HCT116 (cell line): ENCODE results near the gene LY6G6C. TPM values are rescaled to one million over a fixed set of nuclear protein-coding genes. Genes with fewer than 3 reads are reported as not detected.

Source experiments
- ATAC-seq: fragments of 200-7000 bp; cut with Tn5 transposase; 2 replicates; pipeline ENCODE4 v1.9.1; 2020; ENCODE audit warnings: mild to moderate bottlenecking, moderate library complexity
- Bru-seq: library from RNA; stranded (reverse); fragments of 400-500 nt; gene quantifications from one replicate; lab custom pipeline; 2021; lab: Mats Ljungman, UMichigan
- BruChase-seq, 2 experiments: library from RNA; stranded (reverse); fragments of 400-500 nt; gene quantifications; one replicate each; lab custom pipeline; 2021; lab: Mats Ljungman, UMichigan
- BruUV-seq: library from RNA; stranded (reverse); fragments of 400-500 nt; replicated peaks from 2 replicates; lab custom pipeline; 2021; lab: Mats Ljungman, UMichigan
- CTCF ChIA-PET: fragments of 300-600 bp; sonication (Branson Sonifier 250); formaldehyde crosslinking; loops from one replicate; lab custom pipeline; 2021; ENCODE audit warnings: antibody characterized with exemption; lab: Charles Lee
- POLR2A ChIA-PET: fragments of 300-600, 350-600 bp; sonication (Branson Sonifier 250); formaldehyde crosslinking; loops from one replicate; lab custom pipeline; 2021; ENCODE audit warnings: antibody characterized with exemption; lab: Charles Lee
- RAD21 ChIA-PET, 2 experiments: fragments of 300-600 bp; sonication (Branson Sonifier 250); formaldehyde crosslinking; loops; one replicate each; lab custom pipeline; 2023; ENCODE audit warnings: low total read pairs in 2 of 2; ENCODE audit not compliant: uncharacterized antibody in 2 of 2, unreplicated experiment in 2 of 2, low non-redundant PET in 1 of 2; lab: Charles Lee
- DNase-seq: peaks from one replicate; pipeline ENCODE4 v3.0.0-alpha.2; 2010; ENCODE audit warnings: low read depth, low spot score
- H2AFZ ChIP-seq: fragments of 200-600 bp; shearing (Covaris generic), sonication (generic); 2 replicates; pipeline ENCODE4 v1.6.1; 2017; ENCODE audit warnings: low read depth, mixed run types, mixed read lengths, antibody characterized with exemption, low read length; ENCODE audit not compliant: poor library complexity, severe bottlenecking
- H3K27ac ChIP-seq: 2 replicates; pipeline ENCODE4 v1.5.1; 2012; ENCODE audit warnings: low read depth, low read length
- H3K27me3 ChIP-seq: fragments of 200-600 bp; sonication (generic); 2 replicates; pipeline ENCODE4 v1.6.1; 2016; ENCODE audit warnings: mixed run types, low read length, mixed read lengths; ENCODE audit not compliant: insufficient read depth
- H3K36me3 ChIP-seq, 2 experiments: fragments of 200-500 bp in 1 of 2; fragments of 200-600 bp in 1 of 2; sonication (Bioruptor generic) in 1 of 2; sonication (generic) in 1 of 2; 2 replicates each; pipeline versions ENCODE4 v1.5.1 to v1.6.1; 2014 to 2016; ENCODE audit warnings: low read length in 2 of 2, inconsistent platforms in 1 of 2, mixed read lengths in 1 of 2, mixed run types in 1 of 2; ENCODE audit not compliant: insufficient read depth in 2 of 2, control insufficient read depth in 1 of 2
- H3K4me1 ChIP-seq, 2 experiments: fragments of 200-600 bp in 1 of 2; sonication (generic) in 1 of 2; 2 replicates each; pipeline versions ENCODE4 v1.5.1 to v1.6.1; 2012 to 2017; ENCODE audit warnings: low read length in 2 of 2, inconsistent platforms in 1 of 2, mild to moderate bottlenecking in 1 of 2, mixed read lengths in 1 of 2, mixed run types in 1 of 2, moderate library complexity in 1 of 2; ENCODE audit not compliant: insufficient read depth in 2 of 2, control insufficient read depth in 1 of 2
- H3K4me2 ChIP-seq: fragments of 200-600 bp; sonication (generic); 2 replicates; pipeline ENCODE4 v1.6.1; 2017; ENCODE audit warnings: mixed run types, low read length, mixed read lengths
- H3K4me3 ChIP-seq, 2 experiments: fragments of 200-600 bp in 1 of 2; sonication (generic) in 1 of 2; replicated peaks in 1 of 2; 2 replicates each; pipeline ENCODE4 v1.5.1; 2011 to 2016; ENCODE audit warnings: low read length in 2 of 2, control low read depth in 1 of 2, low read depth in 1 of 2, mild to moderate bottlenecking in 1 of 2, mixed read lengths in 1 of 2, mixed run types in 1 of 2
- H3K79me2 ChIP-seq: fragments of 200-600 bp; sonication (generic); 2 replicates; pipeline ENCODE4 v1.6.1; 2017; ENCODE audit warnings: mild to moderate bottlenecking, mixed run types, low read length, moderate library complexity, mixed read lengths; ENCODE audit not compliant: insufficient read depth
- H3K9ac ChIP-seq: fragments of 200-600 bp; sonication (generic); 2 replicates; pipeline ENCODE4 v1.6.1; 2016; ENCODE audit warnings: low read length, mixed read lengths
- H3K9me2 ChIP-seq: fragments of 200-600 bp; sonication (generic), shearing (Covaris generic); 2 replicates; pipeline ENCODE4 v1.6.1; 2017; ENCODE audit warnings: mixed run types, mild to moderate bottlenecking, moderate library complexity; ENCODE audit not compliant: insufficient read depth
- H3K9me3 ChIP-seq, 2 experiments: fragments of 200-500 bp in 1 of 2; fragments of 200-600 bp in 1 of 2; sonication (Bioruptor generic) in 1 of 2; sonication (generic) in 1 of 2; 2 replicates each; pipeline ENCODE4 v1.6.1; 2014 to 2017; ENCODE audit warnings: low read length in 2 of 2, mixed read lengths in 2 of 2, inconsistent platforms in 1 of 2, low read depth in 1 of 2, mild to moderate bottlenecking in 1 of 2, mixed run types in 1 of 2, moderate library complexity in 1 of 2; ENCODE audit not compliant: control insufficient read depth in 1 of 2, insufficient read depth in 1 of 2
- H4K20me1 ChIP-seq: fragments of 200-600 bp; sonication (generic), shearing (Covaris generic); 2 replicates; pipeline ENCODE4 v1.6.1; 2017; ENCODE audit warnings: mixed run types, mild to moderate bottlenecking, moderate library complexity; ENCODE audit not compliant: insufficient read depth
- CBX3 ChIP-seq: IDR thresholded peaks from 2 replicates; pipeline ENCODE4 v1.6.1; 2012; ENCODE audit warnings: low read depth
- CEBPB ChIP-seq: IDR thresholded peaks from 2 replicates; pipeline ENCODE4 v1.6.1; 2012; ENCODE audit warnings: low read depth
- CTCF ChIP-seq, 3 experiments: fragments of 200-600 bp in 1 of 3; sonication (generic) in 1 of 3; IDR thresholded peaks in 2 of 3; conservative IDR thresholded peaks in 1 of 3; 2 replicates each; pipeline ENCODE4 v1.5.1; 2012 to 2017; ENCODE audit warnings: low read depth in 2 of 3, low read length in 2 of 3, antibody characterized with exemption in 1 of 3, borderline replicate concordance in 1 of 3, control low read depth in 1 of 3, mild to moderate bottlenecking in 1 of 3, mixed read lengths in 1 of 3, mixed run types in 1 of 3, moderate library complexity in 1 of 3; ENCODE audit not compliant: insufficient read depth in 1 of 3
- EZH2 ChIP-seq: fragments of 200-600 bp; sonication (generic); IDR thresholded peaks from 2 replicates; pipeline ENCODE4 v1.6.1; 2017; ENCODE audit warnings: antibody characterized with exemption, mixed run types
- MAX ChIP-seq: IDR thresholded peaks from 2 replicates; pipeline ENCODE4 v1.6.1; 2012
- REST ChIP-seq: IDR thresholded peaks from 2 replicates; pipeline ENCODE4 v1.6.1; 2012; ENCODE audit warnings: low read depth
- SIN3A ChIP-seq: IDR thresholded peaks from 2 replicates; pipeline ENCODE4 v1.6.1; 2012; ENCODE audit warnings: low read depth
- TCF7L2 ChIP-seq: IDR thresholded peaks from 2 replicates; pipeline ENCODE4 v1.7.0; 2011; ENCODE audit warnings: borderline replicate concordance, inconsistent platforms; ENCODE audit not compliant: insufficient read depth, insufficient read length; ENCODE audit errors: extremely low read depth
- YY1 ChIP-seq: IDR thresholded peaks from 2 replicates; pipeline ENCODE4 v1.6.1; 2011; ENCODE audit warnings: low read length, low read depth, moderate library complexity, mild to moderate bottlenecking; ENCODE audit not compliant: insufficient replicate concordance; ENCODE audit errors: extremely low read depth
- ZBTB33 ChIP-seq: IDR thresholded peaks from 2 replicates; pipeline ENCODE4 v1.6.1; 2011; ENCODE audit warnings: mild to moderate bottlenecking, low read length, moderate library complexity; ENCODE audit not compliant: insufficient replicate concordance; ENCODE audit errors: extremely low read depth
- ZFX ChIP-seq: fragments of 450-650 bp; IDR thresholded peaks from 2 replicates; pipeline ENCODE4 v1.6.1; 2017
- ZNF274 ChIP-seq: fragments of 200-500 bp; sonication (Bioruptor generic); IDR thresholded peaks from 2 replicates; pipeline ENCODE4 v1.6.1; 2014; ENCODE audit warnings: mild to moderate bottlenecking, low read depth, low read length, inconsistent platforms
- intact Hi-C: fragments of 100-400 bp; cut with micrococcal nuclease; formaldehyde crosslinking; loops from 2 replicates; pipeline ENCODE4 v1.10.0; 2022
- long read RNA-seq: library from polyadenylated mRNA; unstranded; transcript quantifications from one replicate; pipeline ENCODE4 v2.0.0, GENCODE V29; 2021; ENCODE audit not compliant: unreplicated experiment
- polyA plus RNA-seq: library from polyadenylated mRNA; unstranded; fragments of >200 nt; gene quantifications from 2 replicates; pipeline ENCODE4 v1.2.1, GENCODE V29; 2012; ENCODE audit warnings: missing spikeins
- total RNA-seq: library from RNA; stranded (reverse); gene quantifications from one replicate; pipeline ENCODE4 v1.2.1, GENCODE V29; 2021; ENCODE audit not compliant: unreplicated experiment

Gene LY6G6C
- total RNA-seq (0.54 TPM), Bru-seq, nascent RNA (percentile 20 among the genes with signal in this experiment), BruChase-seq, experiment 1, labeled RNA remaining after a 6-hour chase (percentile 62 among the genes with signal in this experiment), BruChase-seq, experiment 2, labeled RNA remaining after a 2-hour chase (percentile 39 among the genes with signal in this experiment)
- polyA plus RNA-seq = 0.17 and 0.41 TPM in 2 replicates
- long read RNA-seq, partial matches to known transcripts = 0 of 1 reads
- long read RNA-seq, other reads (novel, unspliced or antisense) = 1 of 1 reads

GRCh38 chr6:31721351-31722020, at the start of gene LY6G6C:
LY6G6C (minus strand) TSS chr6:31721746; CDS start chr6:31721679, 67 bp downstream.
- H3K9me3 ChIP-seq = no peaks in the 10 kb centered on the region
- intact Hi-C loops = no loop called here
- H2AFZ ChIP-seq = no peak within 1 kb of the TSS
- ATAC-seq (no peak), DNase-seq (no peak)
- POLR2A ChIA-PET = interaction anchor here (1.4 kb wide), 1 partner anchor 11 kb away, joined by 3 read pairs; no protein-coding TSS in a partner anchor
- no peaks in the 10 kb centered on the region for H4K20me1 ChIP-seq
- no peaks in the 10 kb centered on the region for H3K79me2 ChIP-seq
- peak within 1 kb of the TSS; percentile 45; the same call in 1 of the 2 replicates for H3K4me2 ChIP-seq
- H3K9ac ChIP-seq = no peak within 1 kb of the TSS
- no peaks in the 10 kb centered on the region for H3K27me3 ChIP-seq
- RAD21 ChIA-PET = no interaction called here
- no peak for TF ChIP-seq CBX3
- TF ChIP-seq ZBTB33 = no peak
- no peak for TF ChIP-seq ZFX
- no peak for TF ChIP-seq EZH2
- TF ChIP-seq MAX = no peak
- TF ChIP-seq CEBPB = no peak
- TF ChIP-seq SIN3A = no peak
- TF ChIP-seq CTCF (IDR thresholded peaks at IDR 0.05 in 2 of 3, conservative IDR thresholded peaks at IDR 0.05 in 1 of 3; ENCODE audit: borderline replicate concordance in 1 of 3, insufficient read depth in 1 of 3, low read depth in 2 of 3, low read length in 2 of 3) = no peak
- TF ChIP-seq TCF7L2 = no peak
- TF ChIP-seq YY1 = no peak
- TF ChIP-seq REST = no peak
- no peak for TF ChIP-seq ZNF274
- H3K9me2 ChIP-seq = no peaks in the 10 kb centered on the region
- no TSS peak for BruUV-seq
- 0 out of 4 replicates have a peak, but pooled peaks cover 0 to 2% of the 10 kb centered on the region in 2 experiments for H3K36me3 ChIP-seq
- no peak within 1 kb of the TSS for H3K27ac ChIP-seq
- CTCF ChIA-PET = no interaction called here
- no peak within 1 kb of the TSS for H3K4me3 ChIP-seq
- H3K4me1 ChIP-seq = peaks cover 28 to 43% of the 10 kb centered on the region in 2 experiments
